Fibroblast of upper back skin (primary cell): Measurements from ENCODE around the gene MYO6.
A peak's percentile ranks its signal among the peaks of the same experiment; 100 is the strongest.
"Not testable (repeated sequence)": the region's sequence is repeated elsewhere in the genome, so short reads cannot be mapped to it uniquely, and the experiment has no call there.

Experiments used
- DNase-seq: peaks from one replicate; pipeline ENCODE4 v3.0.0-alpha.2; 2013

Gene MYO6

GRCh38 chr6:75748743-75749538, at the start of gene MYO6:
TSS of gene MYO6 (plus strand) at chr6:75749239. CDS start at chr6:75817548, 68,309 bp downstream.
- peak; percentile 53 for DNase-seq

- not testable (repeated sequence) for DNase-seq
Measured at GRCh38 chr6:75708334-75708733, 40.7 kb upstream of the MYO6 start.

DNA sequence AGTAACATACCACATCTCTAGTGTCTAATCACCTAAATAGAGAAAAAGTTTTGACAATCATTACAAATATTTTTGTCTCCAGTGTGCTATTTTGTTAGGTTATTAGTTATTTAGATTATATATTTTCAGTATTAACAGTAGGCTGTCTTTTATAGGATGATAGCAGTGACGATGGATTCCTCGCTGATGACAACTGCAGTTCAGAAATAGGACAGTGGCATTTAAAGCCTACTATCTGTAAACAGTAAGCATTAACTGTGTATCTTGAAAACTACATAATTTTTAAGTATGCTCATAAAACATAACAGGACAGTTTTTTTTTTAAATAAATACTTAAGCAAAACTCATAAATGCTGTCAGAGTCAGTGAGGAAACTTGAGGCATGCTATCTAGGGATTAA, 37.9 kb upstream of the MYO6 start:
- DNase-seq, result no peak

DNA sequence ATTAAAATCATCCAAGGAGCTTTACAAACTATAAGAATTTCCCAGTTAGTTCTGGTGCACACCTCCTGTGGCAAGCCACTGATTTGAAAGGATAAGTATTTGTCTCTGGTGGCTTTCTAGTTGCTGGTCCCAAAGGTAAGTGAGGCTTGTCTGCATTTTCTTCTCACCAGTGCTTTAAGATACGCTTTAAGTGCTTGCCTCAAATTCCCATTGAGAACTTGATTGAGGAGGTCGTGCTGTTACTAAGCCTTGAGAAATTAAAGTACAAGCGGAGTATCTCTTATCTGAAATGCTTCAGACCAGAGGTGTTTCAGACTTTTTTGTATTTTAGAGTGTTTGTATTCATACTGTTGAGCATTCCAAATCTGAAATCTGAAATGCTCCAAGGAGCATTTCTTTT, 29.9 kb upstream of the MYO6 start:
- no peak for DNase-seq

DNA sequence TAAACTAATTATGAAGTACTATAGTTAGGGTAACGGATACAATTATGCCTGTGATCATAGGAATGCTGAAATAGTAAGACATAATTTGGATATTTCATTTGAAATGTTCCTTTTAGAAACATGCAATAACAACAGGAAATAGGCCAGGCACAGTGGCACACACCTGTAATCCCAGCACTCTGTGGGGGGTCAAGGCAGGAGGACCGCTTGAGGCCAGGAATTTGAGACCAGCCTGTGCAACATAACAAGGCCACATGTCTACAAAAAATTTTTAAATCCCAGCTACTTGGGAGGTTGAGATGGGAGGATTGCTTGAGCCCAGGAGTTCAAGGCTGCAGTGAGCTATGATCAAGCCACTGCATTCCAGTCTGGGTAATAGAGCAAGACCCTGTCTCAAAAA, 25.7 kb upstream of the MYO6 start:
- DNase-seq, result no peak

GRCh38 chr6:75727206-75727605, 21.8 kb upstream of the MYO6 start:
- DNase-seq, result no peak

- not testable (repeated sequence) for DNase-seq
Measured at GRCh38 chr6:75731029-75731428, 18.0 kb upstream of the MYO6 start.

DNA sequence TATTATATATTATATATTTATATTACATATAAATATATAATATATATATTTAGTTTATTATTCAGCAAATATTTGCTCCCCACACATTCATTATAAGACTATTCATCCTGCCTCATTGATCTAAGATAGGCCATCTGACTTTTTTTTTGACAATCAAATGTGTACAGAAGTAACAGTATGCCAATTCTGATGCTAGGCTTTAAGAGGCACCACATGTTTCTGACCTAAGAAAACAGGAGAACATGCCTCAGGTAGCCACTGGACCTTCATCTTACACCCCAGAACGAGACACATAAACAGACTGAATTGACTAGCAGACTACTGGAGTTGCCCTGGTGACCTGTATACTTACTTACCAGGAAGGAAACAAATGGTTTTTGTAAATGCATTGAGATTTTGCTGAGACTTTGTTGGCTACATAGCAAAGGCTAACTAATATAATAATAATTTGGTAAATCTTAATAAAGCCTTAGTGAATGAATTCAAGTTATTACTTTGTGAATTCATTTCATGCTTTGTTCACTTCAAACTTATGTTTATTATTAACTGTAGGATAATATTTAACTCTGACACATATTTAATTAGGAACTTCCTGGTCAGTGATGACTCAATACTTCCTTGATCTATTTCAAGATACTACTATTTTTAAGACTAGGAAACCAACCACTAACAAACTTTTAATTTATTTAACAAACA, 13.4 kb upstream of the MYO6 start:
- DNase-seq, result peak; percentile 12

DNA sequence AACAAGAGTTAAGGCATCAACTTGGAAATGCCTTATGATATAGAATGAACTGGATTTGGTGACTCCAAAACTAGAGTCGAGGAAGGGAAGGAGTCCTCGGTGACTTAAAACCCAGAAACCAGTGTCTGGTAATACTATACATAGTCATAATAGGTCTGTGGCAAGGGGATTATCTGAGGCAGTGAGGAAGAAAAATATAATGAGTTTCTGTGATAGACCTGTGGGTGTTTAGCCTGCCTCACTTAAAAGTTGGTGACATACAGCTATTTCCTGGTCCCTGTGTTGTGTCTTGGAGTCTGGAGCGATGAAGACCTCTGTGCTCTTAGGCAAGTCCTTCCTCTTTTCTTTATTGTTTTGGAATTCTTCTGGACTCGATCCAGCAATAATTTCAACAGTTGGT, 5.1 kb upstream of the MYO6 start:
- DNase-seq, result no peak

GRCh38 chr6:75745404-75745803, 3.6 kb upstream of the MYO6 start:
- DNase-seq, result no peak

GRCh38 chr6:75746221-75746620, 2.8 kb upstream of the MYO6 start:
- no peak for DNase-seq

GRCh38 chr6:75747152-75747992, 1.7 kb upstream of the MYO6 start:
- DNase-seq, result no peak

GRCh38 chr6:75748003-75748742, 866 bp upstream of the MYO6 start:
- DNase-seq, result peak; percentile 4

DNA sequence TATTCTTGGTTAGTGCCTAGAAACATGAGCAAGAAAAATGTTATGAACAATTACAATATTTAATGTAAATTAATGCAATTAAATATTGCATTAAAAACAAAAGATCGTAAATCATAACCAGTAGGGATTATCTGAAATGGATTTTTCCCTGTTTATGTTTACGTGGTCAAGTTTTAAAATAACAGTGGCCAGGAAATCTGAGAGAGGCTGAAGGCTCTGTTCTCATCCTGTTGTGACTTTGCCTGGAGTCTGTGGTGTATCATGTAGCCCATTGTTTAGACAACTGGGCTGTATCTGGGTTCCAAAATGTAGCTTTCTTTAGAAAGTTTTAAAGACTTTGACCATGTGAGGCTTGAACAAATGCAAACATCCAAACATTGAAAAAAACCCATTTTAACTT, 2.4 kb downstream of the MYO6 start:
- peak; percentile 1 for DNase-seq

- DNase-seq, result peak; percentile 25
Measured at GRCh38 chr6:75752365-75752764, 3.3 kb downstream of the MYO6 start.

GRCh38 chr6:75755704-75756103, 6.7 kb downstream of the MYO6 start:
- no peak for DNase-seq

DNA sequence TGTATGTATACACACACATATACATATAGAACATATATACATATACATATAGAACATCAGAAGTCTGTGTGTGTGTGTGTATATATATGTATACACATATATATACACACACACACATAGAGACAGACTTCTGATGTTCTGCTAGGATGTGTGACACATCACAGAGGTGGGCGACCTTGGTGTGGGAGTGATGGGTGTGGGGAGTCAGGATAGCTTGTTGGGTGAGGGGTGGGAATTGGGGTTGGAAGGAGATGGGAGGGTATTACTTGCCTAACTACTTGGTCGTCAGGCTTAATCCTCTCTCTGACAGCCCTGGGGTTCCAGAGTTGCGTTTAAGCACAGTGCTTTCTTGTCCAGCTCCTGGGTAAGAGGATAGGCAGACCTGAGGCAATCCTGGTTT, 8.3 kb downstream of the MYO6 start:
- no peak for DNase-seq

DNA sequence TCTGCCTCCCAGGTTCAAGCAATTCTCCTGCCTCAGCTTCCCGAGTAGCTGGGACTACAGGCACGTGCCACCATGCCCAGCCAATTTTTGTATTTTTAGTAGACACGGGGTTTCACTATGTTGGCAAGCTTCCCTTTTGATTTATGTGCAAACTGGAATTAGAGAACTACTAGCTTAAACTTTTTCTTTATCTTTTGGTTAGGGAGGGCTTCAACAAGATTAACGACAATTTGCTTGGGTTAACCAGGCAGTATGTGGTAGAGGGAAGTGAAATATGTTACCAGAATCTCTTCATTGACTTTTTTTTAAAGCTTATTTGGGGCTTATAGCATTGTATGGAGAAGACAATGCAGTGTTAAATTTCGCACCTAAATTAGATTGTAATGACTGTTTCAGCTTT, 9.0 kb downstream of the MYO6 start:
- DNase-seq, result no peak

GRCh38 chr6:75759207-75759606, 10.2 kb downstream of the MYO6 start:
- no peak for DNase-seq

DNA sequence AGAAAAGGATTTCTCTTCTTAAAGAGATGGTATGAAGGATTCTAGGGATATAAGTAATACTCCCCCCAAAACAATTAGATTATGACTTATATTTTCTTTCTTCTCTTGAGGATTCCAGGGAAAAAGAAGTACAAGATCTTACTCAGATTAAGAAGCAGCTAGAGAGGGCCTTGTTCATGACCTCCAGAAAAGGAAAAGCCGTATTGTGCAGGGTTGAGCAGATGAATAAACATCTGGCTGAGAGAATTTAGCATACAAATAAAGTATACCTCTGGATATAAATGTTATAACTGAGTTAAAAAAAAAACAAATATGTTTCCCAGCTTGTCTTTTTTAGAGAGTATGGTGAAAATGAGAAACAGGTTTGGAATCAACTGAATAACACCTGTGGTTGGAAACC, 11.3 kb downstream of the MYO6 start:
- no peak for DNase-seq

GRCh38 chr6:75761489-75761888, 12.4 kb downstream of the MYO6 start:
- no peak for DNase-seq

DNA sequence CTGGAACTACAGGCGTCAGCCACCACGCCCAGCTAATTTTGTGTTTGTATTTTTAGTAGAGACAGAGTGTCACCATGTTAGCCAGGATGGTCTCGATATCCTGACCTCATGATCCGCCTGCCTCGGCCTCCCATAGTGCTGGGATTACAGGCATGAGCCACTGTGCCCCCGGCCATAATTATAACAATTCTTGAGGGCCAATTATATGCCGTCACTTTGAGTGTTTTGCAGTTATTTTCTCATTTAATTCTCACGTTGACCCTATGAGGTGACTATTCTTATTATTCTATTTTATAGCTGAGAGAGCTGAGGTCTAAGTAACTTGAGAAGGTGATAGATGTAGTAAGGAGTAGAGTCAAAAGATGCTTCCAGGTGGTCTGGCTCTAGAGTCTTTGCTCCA, 13.0 kb downstream of the MYO6 start:
- no peak for DNase-seq

- DNase-seq, result no peak
Measured at GRCh38 chr6:75766387-75766786, 17.3 kb downstream of the MYO6 start.
